Measurements from ENCODE around the gene FZD1.

DNA sequence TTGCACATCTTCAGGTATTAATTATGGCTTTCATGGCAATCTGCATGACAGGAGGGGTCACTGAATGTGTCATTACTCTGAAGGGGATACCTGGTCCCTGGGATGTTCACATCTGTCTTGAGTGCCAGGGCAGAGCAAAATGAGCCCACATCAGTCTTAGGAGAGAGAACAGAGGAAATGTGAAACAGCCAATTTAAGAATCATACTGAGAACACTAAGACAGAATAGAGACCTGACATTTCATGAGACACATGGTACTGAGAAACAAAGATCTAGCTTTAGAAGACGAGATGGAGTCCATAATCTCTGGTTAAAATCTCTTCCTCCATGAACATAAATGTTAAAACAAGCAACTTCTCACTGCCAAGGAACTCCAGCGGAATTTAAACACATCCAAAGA is 34.1 kb upstream of the FZD1 start:
- TF ChIP-seq CTCF (IDR thresholded peaks at IDR 0.05), result no peak
- no peak for TF ChIP-seq POLR2AphosphoS5 (IDR thresholded peaks at IDR 0.05; ENCODE audit: insufficient read depth in 1 of 2, low read depth in 1 of 2)

Data from vagina (tissue), 2 donors.